Inferior parietal cortex (tissue), 1 donor: ENCODE results near the gene TTC38.

Experiments
- DNase-seq: peaks from one replicate; pipeline ENCODE4 v3.0.0-alpha.2; 2016; ENCODE audit errors: extremely low spot score

Gene TTC38

GRCh38 chr22:46329616-46330015, 61.8 kb downstream of the TTC38 start:
- no peak for DNase-seq

GRCh38 chr22:46330426-46330825, 62.6 kb downstream of the TTC38 start:
- no peak for DNase-seq

DNA sequence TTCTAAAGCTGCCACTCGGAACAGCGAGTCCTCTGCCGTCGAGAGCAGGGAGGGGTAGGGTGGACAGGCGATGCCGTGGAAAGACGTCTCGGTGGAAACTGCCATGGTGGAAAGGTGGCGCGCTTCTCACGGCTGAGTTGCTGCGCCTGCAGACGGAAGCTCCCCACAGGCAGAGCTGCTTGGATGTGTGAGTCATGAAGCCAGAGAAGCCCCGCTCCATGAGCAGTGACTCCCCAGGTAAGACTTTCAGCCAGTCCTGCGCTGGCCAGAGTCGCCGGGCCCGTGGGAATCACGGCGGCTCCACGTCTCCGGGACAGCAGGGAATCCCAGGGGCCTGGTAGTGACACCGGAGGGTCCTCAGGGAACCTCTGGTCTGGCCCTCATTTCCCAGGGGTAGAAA, 63.7 kb downstream of the TTC38 start:
- no peak for DNase-seq

DNA sequence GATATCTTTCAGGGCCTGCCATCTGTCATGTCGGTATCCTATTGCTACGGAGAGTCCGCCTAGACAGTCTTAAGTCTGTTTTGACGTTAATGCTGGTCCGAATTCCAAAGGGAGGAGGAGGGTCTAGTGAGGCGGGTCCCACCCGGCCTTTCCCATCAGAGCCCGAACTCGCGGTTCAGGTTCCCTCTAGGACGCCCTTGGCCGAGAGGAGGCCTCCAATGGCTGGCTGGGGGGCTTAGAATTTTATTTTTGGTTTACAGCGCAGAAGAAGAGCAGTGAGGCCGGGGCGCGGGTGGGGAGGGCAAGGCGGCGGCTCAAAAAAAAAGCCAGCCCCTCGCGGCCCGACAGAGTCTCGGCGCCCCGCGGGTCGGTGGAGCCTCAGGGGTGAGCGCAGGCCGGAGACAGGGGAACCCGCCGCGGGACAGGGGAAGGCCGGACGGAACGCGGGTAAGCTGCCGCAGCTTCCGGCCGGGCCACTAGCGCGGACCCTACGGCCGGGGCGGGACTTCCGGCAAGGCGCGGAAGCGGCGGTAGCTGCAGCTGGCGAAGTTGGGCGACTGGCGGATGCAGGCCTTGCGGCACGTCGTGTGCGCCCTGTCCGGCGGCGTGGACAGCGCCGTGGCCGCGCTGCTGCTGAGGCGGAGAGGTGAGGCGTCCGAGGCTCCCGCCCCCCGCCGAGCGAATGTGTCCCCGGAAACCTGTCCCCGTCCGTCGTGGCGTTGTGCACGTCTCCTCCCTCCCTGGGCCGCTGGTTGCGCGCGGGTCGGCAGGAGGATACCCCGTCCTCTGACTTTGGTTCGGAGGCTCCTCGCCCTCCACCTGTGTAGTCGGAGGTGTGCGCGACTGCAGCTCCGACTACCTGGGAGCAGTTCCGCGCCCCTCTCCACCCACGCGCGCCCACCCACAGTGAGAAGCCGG, 67.7 kb downstream of the TTC38 start, which contains the start of gene TRMU:
Gene TRMU (plus strand): TSS at position 514 of the 918 bp plus-strand sequence. CDS start 51 bp downstream, at position 565.
- peak; percentile 80 for DNase-seq

DNA sequence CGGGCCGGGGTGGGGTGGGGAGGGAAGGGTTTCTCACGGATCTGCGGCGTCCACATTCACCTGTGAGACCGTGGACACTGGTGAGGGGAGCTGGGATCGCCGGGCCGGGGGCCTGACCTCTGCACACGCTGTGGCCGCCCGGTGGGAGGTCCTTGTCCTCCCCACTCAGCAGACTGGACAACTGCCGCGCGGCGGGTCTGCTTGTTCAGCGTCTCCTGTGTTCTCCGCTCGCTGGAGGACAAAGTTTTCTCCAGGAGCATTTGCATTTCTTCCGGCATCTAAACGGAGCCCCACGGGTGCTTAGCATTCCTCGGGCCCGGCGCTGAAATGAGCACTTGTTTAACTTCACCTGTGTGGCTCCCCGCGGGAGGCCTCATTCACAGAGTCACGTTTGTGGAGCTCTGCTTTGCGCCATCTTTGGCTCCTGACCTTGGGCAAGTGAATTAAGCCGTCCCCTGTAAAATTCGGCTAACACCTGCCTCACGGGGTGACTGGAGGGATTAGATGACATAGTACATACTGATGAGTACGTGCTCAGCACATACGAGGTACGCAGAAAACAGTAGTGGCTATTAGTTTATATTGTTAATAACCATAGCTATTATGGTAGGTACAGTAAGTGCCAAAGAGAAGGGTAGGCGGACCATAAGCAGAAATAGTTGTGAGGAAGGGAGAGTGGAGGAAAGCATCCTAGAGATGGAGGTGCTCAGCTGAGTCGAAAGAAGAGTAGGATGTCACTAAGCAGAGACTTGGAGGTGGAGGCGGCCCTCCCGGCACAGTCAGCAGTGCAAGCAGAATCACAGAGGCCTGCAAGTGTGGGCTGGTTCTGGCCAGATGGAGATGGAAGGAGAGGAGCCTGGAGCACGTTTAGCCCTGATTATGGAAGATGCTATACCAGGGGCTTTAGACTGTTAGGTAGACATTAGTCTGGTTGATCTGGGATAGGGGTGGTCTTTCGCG, 68.6 kb downstream of the TTC38 start:
- DNase-seq, result no peak

- DNase-seq, result no peak
Measured at GRCh38 chr22:46337870-46338269, 70.1 kb downstream of the TTC38 start.

DNA sequence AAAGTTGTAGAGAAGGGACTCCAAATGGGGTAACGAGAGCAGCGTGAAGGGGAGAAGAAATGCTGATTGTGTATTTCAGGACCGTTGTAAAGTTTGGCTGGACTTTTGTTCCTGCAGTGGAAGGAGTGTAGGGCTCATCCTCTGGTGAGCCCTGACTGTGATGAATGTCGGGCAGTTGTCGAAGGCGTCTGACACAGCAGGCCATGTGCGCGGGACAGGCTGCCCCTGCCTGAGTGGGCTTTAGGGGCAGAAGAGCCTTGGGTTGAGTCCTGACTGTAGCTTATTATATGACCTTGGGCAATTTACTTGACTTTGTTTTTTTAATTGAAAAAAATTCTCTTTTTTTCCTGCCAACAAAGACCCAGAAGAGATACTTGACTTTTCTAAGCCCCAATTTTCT, 70.8 kb downstream of the TTC38 start:
- no peak for DNase-seq

GRCh38 chr22:46339956-46340355, 72.1 kb downstream of the TTC38 start:
- DNase-seq, result no peak

DNA sequence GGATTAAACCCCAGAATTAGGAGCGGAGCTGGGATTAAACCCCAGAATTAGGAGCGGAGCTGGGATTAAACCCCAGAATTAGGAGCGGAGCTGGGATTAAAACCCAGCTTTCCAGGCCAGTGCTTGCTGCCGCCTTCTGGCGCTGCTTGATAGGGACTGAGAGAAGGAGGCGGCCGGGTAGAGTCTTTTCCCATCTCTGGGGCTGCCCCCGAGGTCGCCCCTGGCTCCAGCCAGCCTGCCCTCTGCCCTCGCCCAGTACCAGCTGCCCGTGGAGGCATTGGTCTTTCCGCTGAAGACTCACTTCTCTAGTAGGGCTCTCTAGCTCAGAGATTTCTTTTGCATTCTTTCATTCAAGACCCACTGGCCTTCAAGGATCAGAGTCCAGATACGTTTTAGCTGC, 72.9 kb downstream of the TTC38 start:
- DNase-seq, result no peak
